Heart left ventricle (tissue), 13 donors: Measurements from ENCODE around the gene MALRD1.

Source experiments
- POLR2A ChIP-seq, 2 donors: fragments of 450-650 bp; IDR thresholded peaks; one replicate each; pipeline ENCODE4 v1.6.1; 2017; ENCODE audit warnings: antibody characterized with exemption in 2 of 2, mild to moderate bottlenecking in 2 of 2, moderate library complexity in 2 of 2
- TF ChIP-seq, protein P1 (sequence below), 12 donors: fragments of 200-600 bp; sonication (generic) in 4 of 12; IDR thresholded peaks; one replicate each; pipeline versions ENCODE4 v1.5.0 to v1.8.0; 2018 to 2022; ENCODE audit warnings: antibody characterized with exemption in 12 of 12, mild to moderate bottlenecking in 5 of 12
- donor health status: ischemic (EF 13 %, LVEDD 7.1; RV severe dilation, severe dysfunction).
- donor health status: DM: no; HTN: yes; CAD: no.
- donor health status: DM: no; HTN: no; CAD: no.
- donor health status: ischemic (EF 25% LVEDD 6.9; RV normal size, moderate dysfunction).
- donor health status: ischemic (EF 25% LVEDD 5.7; RV mildly dilated, moderate dysfunction).
- donor health status: ischemic (EF 35%, LVEDD 5.7; RV mildly dilated, moderate dysfunction).
- donor health status: nonischemic (EF 11% LVEDD 7.7; RV severe dilation, severe dysfunction).
- donor health status: DM: yes; HTN: yes; CAD: no.
- donor health status: PGD.
- donor health status: ischemic (EF 29% LVEDD 5.4; RV normal size, mild dysfunction).
- donor health status: nonischemic (EF 23%, LVEDD 6.1; RV moderate dilation, normal function).

DNA sequence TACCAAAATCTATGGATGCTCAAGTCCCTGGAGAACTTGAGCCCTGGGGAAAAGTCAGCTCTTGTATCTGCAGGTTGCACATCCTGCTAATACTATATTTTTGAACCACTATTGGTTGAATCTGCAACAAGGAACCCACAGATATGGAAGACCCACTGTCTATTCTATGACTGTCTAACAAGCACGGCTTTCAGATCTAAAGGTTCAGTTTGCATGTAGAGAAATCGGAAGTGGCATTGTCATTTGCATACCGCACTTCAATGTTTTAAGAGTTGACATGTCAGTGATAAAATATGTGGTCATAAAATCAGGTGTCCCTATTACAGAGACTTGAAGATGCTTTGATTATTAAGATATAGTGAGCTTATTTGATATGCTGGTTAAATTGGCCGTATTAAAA, 95.6 kb downstream of the MALRD1 start:
- TF ChIP-seq, protein P1, sequence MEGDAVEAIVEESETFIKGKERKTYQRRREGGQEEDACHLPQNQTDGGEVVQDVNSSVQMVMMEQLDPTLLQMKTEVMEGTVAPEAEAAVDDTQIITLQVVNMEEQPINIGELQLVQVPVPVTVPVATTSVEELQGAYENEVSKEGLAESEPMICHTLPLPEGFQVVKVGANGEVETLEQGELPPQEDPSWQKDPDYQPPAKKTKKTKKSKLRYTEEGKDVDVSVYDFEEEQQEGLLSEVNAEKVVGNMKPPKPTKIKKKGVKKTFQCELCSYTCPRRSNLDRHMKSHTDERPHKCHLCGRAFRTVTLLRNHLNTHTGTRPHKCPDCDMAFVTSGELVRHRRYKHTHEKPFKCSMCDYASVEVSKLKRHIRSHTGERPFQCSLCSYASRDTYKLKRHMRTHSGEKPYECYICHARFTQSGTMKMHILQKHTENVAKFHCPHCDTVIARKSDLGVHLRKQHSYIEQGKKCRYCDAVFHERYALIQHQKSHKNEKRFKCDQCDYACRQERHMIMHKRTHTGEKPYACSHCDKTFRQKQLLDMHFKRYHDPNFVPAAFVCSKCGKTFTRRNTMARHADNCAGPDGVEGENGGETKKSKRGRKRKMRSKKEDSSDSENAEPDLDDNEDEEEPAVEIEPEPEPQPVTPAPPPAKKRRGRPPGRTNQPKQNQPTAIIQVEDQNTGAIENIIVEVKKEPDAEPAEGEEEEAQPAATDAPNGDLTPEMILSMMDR (IDR thresholded peaks at IDR 0.05), result no peak
- TF ChIP-seq POLR2A (IDR thresholded peaks at IDR 0.05), result no peak
